K562 (cell line): ENCODE results near the gene NTSR2. TPM values are rescaled to one million over a fixed set of nuclear protein-coding genes. Genes with fewer than 3 reads are reported as not detected.

Experiments
- ATAC-seq: fragments of 200-7000 bp; cut with Tn5 transposase; 3 replicates; pipeline ENCODE4 v1.9.1; 2020; ENCODE audit warnings: moderate library complexity
- BruUV-seq: library from RNA; stranded (reverse); fragments of 400-500 nt; replicated peaks from 2 replicates; lab custom pipeline; 2021; lab: Mats Ljungman, UMichigan
- CTCF ChIA-PET: fragments of 300-600 bp; formaldehyde crosslinking; extraction: SDS; loops from one replicate; lab custom pipeline; 2021; ENCODE audit warnings: low intra/inter-chr PET ratio; lab: Yijun Ruan, JAX
- POLR2A ChIA-PET: fragments of 300-600, 350-650 bp; sonication (Branson Sonifier 250); formaldehyde crosslinking; extraction: SDS; loops from one replicate; lab custom pipeline; 2021; ENCODE audit warnings: antibody characterized with exemption, inconsistent platforms; lab: Yijun Ruan, JAX
- DNase-seq, 4 experiments: peaks; one replicate each; pipeline versions ENCODE4 v3.0.0 to v3.0.0-alpha.2; 2011 to 2018; ENCODE audit warnings: low spot score in 3 of 4, mixed read lengths in 3 of 4; ENCODE audit errors: extremely low read depth in 1 of 4
- FAIRE-seq: peaks from 2 replicates; lab custom pipeline; 2011; peaks lifted over from hg19 to GRCh38; lab: Jason Lieb, UNC
- H2AFZ ChIP-seq: 2 replicates; pipeline ENCODE4 v1.6.0; 2011; ENCODE audit warnings: low read depth, low read length, control low read depth, inconsistent platforms
- H3K27ac ChIP-seq: fragments of 200-600 bp; 3 replicates; pipeline ENCODE4 v1.8.0; 2011; ENCODE audit warnings: low read depth, mild to moderate bottlenecking, control low read depth, inconsistent platforms, low read length, moderate library complexity, mixed read lengths; ENCODE audit errors: extremely low read depth
- H3K27me3 ChIP-seq, 2 experiments: fragments of 300-600 bp in 1 of 2; 2 replicates in 1 of 2; 3 replicates in 1 of 2; pipeline versions ENCODE4 v1.6.0 to v1.8.0; 2011; ENCODE audit warnings: inconsistent platforms in 2 of 2, low read length in 2 of 2, mild to moderate bottlenecking in 1 of 2, mixed read lengths in 1 of 2, moderate library complexity in 1 of 2; ENCODE audit not compliant: control insufficient read depth in 2 of 2, insufficient read depth in 2 of 2
- H3K36me3 ChIP-seq: fragments of 300-600 bp; 3 replicates; pipeline ENCODE4 v1.8.0; 2011; ENCODE audit warnings: mild to moderate bottlenecking, low read length, inconsistent platforms; ENCODE audit not compliant: control insufficient read depth, insufficient read depth
- H3K4me1 ChIP-seq, 2 experiments: fragments of 200-600 bp in 1 of 2; replicated peaks in 1 of 2; 2 replicates in 1 of 2; 3 replicates in 1 of 2; pipeline versions ENCODE4 v1.5.1 to v1.8.0; 2011; ENCODE audit warnings: inconsistent platforms in 2 of 2, low read length in 2 of 2, mild to moderate bottlenecking in 1 of 2, mixed read lengths in 1 of 2, moderate library complexity in 1 of 2; ENCODE audit not compliant: control insufficient read depth in 2 of 2, insufficient read depth in 2 of 2
- H3K4me2 ChIP-seq: 2 replicates; pipeline ENCODE4 v1.6.1; 2011; ENCODE audit warnings: low read length, control low read depth, inconsistent platforms, mixed read lengths; ENCODE audit not compliant: insufficient read depth
- H3K4me3 ChIP-seq: fragments of 200-600 bp; sonication (generic), shearing (Covaris generic); 2 replicates; pipeline ENCODE4 v1.5.1; 2016; ENCODE audit warnings: control low read depth, inconsistent platforms
- H3K79me2 ChIP-seq: fragments of 200-600 bp; 3 replicates; pipeline ENCODE4 v1.8.0; 2011; ENCODE audit warnings: low read length, inconsistent platforms; ENCODE audit not compliant: control insufficient read depth, insufficient read depth
- H3K9ac ChIP-seq, 2 experiments: 2 replicates each; pipeline versions ENCODE4 v1.6.0 to v1.6.1; 2011; ENCODE audit warnings: low read depth in 2 of 2, low read length in 2 of 2, control low read depth in 1 of 2, inconsistent platforms in 1 of 2, mild to moderate bottlenecking in 1 of 2, mixed read lengths in 1 of 2; ENCODE audit not compliant: insufficient read depth in 1 of 2
- H3K9me1 ChIP-seq: one replicate; pipeline ENCODE4 v1.6.0; 2011; ENCODE audit warnings: inconsistent platforms, mild to moderate bottlenecking, low read length, moderate library complexity; ENCODE audit not compliant: control insufficient read depth, insufficient read depth
- H3K9me3 ChIP-seq: replicated peaks from 2 replicates; pipeline ENCODE4 v1.5.1; 2011; ENCODE audit warnings: low read depth, low read length, inconsistent platforms; ENCODE audit not compliant: control insufficient read depth, insufficient read depth
- H4K20me1 ChIP-seq: replicated peaks from 2 replicates; pipeline ENCODE4 v1.6.1; 2011; ENCODE audit warnings: low read length, inconsistent platforms, mixed read lengths; ENCODE audit not compliant: control insufficient read depth, insufficient read depth
- C11orf30 ChIP-seq: fragments of 450-650 bp; IDR thresholded peaks from 2 replicates; pipeline ENCODE4 v1.6.1; 2016; ENCODE audit warnings: low read depth, mild to moderate bottlenecking
- NR2C1 ChIP-seq, 2 experiments: fragments of 450-650 bp; IDR thresholded peaks; 2 replicates each; pipeline ENCODE4 v1.6.1; 2017; ENCODE audit warnings: mild to moderate bottlenecking in 2 of 2, antibody characterized with exemption in 1 of 2, inconsistent platforms in 1 of 2, missing compliant biosample characterization in 1 of 2, missing genetic modification characterization in 1 of 2
- ZNF197 ChIP-seq: fragments of 200-800 bp; sonication (Bioruptor generic); IDR thresholded peaks from 2 replicates; pipeline ENCODE4 v1.6.1; 2016; ENCODE audit warnings: low read depth, missing genetic modification characterization, missing compliant biosample characterization
- WGBS: fragments of 100-300 bp; shearing (Covaris generic); methylation state at CpG from one replicate; pipeline ENCODE4 v1.1.6; 2016; ENCODE audit warnings: low coverage, mixed read lengths; ENCODE audit not compliant: insufficient coverage; ENCODE audit errors: missing lambda C conversion rate; 5-methylcytosine and 5-hydroxymethylcytosine counted together
- in situ Hi-C: fragments of 300-500 bp; cut with MboI; formaldehyde crosslinking; loops from 4 replicates; pipeline ENCODE4 v1.15.0; 2018; ENCODE audit warnings: inconsistent platforms, mixed read lengths
- intact Hi-C: fragments of 100-400 bp; cut with micrococcal nuclease; formaldehyde crosslinking; loops from 2 replicates; pipeline ENCODE4 v1.14.2; 2022
- polyA plus RNA-seq, 8 experiments: library from polyadenylated mRNA; depleted of rRNA in 4 of 8; stranded (reverse) in 5 of 8; unstranded in 3 of 8; fragments of >200 nt; fragmentation: Nextera tagmentation in 2 of 8; fragmentation: Illumina TruSeq in 1 of 8; extraction: Ambion mirVana in 2 of 8; extraction: Trizol in 1 of 8; gene quantifications; 2 replicates each; pipeline versions ENCODE4 v1.2.1 to v1.2.3, GENCODE V29; 2011 to 2014; ENCODE audit warnings: inconsistent platforms in 1 of 8, missing spikeins in 1 of 8
- total RNA-seq, 7 experiments: library from RNA; depleted of rRNA in 6 of 7; stranded (reverse); fragments of >200 nt in 6 of 7; fragmentation: Illumina TruSeq in 2 of 7; extraction: Trizol in 2 of 7; gene quantifications; 2 replicates each; pipeline versions ENCODE4 v1.2.1 to v1.2.3, GENCODE V29; 2011 to 2021; ENCODE audit warnings: low replicate concordance in 1 of 7
- TF ChIP-seq, protein P1 (sequence below): fragments of 250-450 bp; sonication (Bioruptor Pico); IDR thresholded peaks from 2 replicates; pipeline ENCODE4 v1.5.0; 2021
- TF ChIP-seq, protein P2 (sequence below): fragments of 250-450 bp; sonication (Bioruptor Pico); IDR thresholded peaks from 2 replicates; pipeline ENCODE4 v1.6.1; 2021; ENCODE audit warnings: mild to moderate bottlenecking

The NTSR2 gene
- total and polyA plus RNA-seq, 9 of the 15 experiments (the other 6 are each of a cell fraction or from before 2014, with no cell fraction given) = not detected

DNA sequence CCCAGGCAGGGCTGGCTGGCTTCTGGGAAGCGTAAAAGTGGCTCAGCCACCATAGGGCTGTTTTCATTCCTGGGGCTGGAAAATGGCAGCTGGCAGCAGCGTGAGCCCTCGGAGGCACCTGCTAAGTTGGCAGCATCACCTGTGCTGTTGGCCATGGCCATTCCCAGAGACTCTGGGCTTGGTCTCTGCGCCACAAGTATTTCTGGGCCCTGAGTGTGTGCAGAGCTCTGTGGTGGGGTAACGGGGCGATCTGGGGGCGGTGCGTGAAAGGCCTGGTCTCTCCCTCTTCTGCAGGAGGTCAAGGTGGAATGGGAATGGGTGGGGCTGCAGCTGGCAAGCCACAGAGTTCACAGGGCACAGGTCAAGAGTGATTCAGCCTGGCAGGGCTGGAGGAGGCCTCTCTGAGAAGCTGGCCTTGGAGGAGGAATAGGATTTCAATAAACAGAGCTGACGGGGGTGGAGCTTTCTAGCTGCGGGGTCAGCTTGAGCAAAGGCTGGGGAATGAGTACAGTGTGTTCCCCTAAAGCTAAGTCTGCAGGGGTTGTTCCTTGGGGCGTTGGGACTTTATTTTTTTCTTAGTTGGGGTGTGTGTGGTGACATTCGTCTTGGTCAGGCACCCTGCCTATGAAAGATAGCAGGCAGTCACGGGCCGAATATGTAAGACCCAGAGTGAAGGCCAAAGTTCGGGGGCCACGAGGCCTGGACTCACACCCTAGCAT is 10.3 kb upstream of the NTSR2 start:
- 10% methylated on average over 16 of the region's 16 CpGs for WGBS
- POLR2A ChIA-PET = interaction anchor here (0.7 kb wide), 1 partner anchor 95 kb away, joined by 3 read pairs; no protein-coding TSS in a partner anchor
- intact Hi-C loops = loop anchor here (5.0 kb wide), 3 partner anchors 203 to 848 kb away; a partner anchor contains a TSS

DNA sequence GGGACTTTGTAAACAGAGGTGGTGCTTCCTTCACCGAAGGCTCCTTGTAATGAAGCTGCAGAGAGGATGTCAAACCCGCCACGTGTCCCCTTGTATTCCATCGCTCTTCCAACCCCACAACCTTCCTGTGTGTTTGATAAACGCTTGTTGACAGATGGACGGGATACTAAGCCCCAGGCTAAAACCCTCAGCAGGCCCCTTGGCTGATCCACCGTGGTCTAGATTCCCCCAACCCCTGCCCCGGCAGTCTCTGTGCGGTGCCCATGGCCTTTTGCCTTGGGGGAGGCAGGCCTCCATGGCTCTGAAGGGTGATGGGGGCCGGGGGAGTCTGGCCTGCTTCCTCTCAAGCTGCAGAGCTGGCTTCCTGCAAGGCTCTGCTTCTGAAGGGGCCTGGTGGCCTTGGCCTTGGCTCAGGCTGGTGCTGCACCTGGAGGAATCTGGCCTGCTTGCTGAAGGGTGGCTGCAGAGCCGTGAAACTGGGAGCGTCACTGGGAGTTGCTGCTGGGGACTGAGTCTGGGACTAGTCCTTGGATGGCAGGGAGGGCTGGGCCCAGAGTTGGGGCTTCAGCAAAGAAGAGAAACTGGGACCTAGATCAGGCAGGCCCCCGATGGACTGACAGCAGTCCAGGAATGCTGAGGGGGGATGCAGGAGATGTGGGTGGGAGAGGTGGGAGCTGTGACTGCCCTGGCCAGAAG is 9.6 kb upstream of the NTSR2 start:
- in situ Hi-C loops (no loop called here), intact Hi-C loops (loop anchor here (5.0 kb wide), 3 partner anchors 202 to 847 kb away; a partner anchor contains a TSS)
- peaks cover 17% of the 10 kb centered on the region for H4K20me1 ChIP-seq
- no peak overlapping the region for H3K27ac ChIP-seq
- BruUV-seq = no TSS peak
- POLR2A ChIA-PET = no interaction called here
- TF ChIP-seq, protein P1, sequence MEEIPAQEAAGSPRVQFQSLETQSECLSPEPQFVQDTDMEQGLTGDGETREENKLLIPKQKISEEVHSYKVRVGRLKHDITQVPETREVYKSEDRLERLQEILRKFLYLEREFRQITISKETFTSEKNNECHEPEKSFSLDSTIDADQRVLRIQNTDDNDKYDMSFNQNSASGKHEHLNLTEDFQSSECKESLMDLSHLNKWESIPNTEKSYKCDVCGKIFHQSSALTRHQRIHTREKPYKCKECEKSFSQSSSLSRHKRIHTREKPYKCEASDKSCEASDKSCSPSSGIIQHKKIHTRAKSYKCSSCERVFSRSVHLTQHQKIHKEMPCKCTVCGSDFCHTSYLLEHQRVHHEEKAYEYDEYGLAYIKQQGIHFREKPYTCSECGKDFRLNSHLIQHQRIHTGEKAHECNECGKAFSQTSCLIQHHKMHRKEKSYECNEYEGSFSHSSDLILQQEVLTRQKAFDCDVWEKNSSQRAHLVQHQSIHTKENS (CRISPR knock-in tag) = no peak
- no peak for TF ChIP-seq C11orf30
- TF ChIP-seq, protein P2, sequence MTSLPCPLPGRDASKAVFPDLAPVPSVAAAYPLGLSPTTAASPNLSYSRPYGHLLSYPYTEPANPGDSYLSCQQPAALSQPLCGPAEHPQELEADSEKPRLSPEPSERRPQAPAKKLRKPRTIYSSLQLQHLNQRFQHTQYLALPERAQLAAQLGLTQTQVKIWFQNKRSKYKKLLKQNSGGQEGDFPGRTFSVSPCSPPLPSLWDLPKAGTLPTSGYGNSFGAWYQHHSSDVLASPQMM (CRISPR knock-in tag) = no peak
- DNase-seq (no peak), FAIRE-seq (no peak), ATAC-seq (no peak)
- H3K79me2 ChIP-seq = no peaks in the 10 kb centered on the region
- H3K9me1 ChIP-seq = no peaks in the 10 kb centered on the region
- H3K27me3 ChIP-seq = peaks cover 30 to 80% of the 10 kb centered on the region in 2 experiments
- no peaks in the 10 kb centered on the region for H3K36me3 ChIP-seq
- H3K4me2 ChIP-seq = no peak overlapping the region
- H3K4me1 ChIP-seq = peaks cover 0 to 7% of the 10 kb centered on the region in 2 experiments; a peak in 2 of 5 replicates
- H3K9me3 ChIP-seq = no peaks in the 10 kb centered on the region
- WGBS = 7% methylated on average over 13 of the region's 13 CpGs
- CTCF ChIA-PET = no interaction called here
- H3K9ac ChIP-seq = peak overlapping the region in 1 of 2 experiments; percentile 7; a peak in 1 of 4 replicates
- no peak overlapping the region for H3K4me3 ChIP-seq
- H2AFZ ChIP-seq = no peak overlapping the region

More for the DNA sequence above, 10.3 kb upstream of the NTSR2 start:
- peak overlapping the region in 1 of 2 experiments; percentile 7; a peak in 1 of 4 replicates for H3K9ac ChIP-seq
- DNase-seq (no peak), FAIRE-seq (no peak), ATAC-seq (no peak)
- in situ Hi-C loops = no loop called here
- BruUV-seq = no TSS peak
- H3K4me2 ChIP-seq = no peak overlapping the region
- peaks cover 26 to 80% of the 10 kb centered on the region in 2 experiments; a peak in 4 of 5 replicates for H3K27me3 ChIP-seq
- H3K9me3 ChIP-seq = no peaks in the 10 kb centered on the region
- no peak for TF ChIP-seq NR2C1 (IDR thresholded peaks at IDR 0.05)
- TF ChIP-seq NR2C1 (tag; IDR thresholded peaks at IDR 0.05) = 0 out of 2 replicates have a peak, but pooled peaks have one; percentile 28
- TF ChIP-seq ZNF197 = no peak
- peaks cover 17% of the 10 kb centered on the region for H4K20me1 ChIP-seq
- no peak overlapping the region for H3K4me3 ChIP-seq
- CTCF ChIA-PET = no interaction called here
- H3K9me1 ChIP-seq = no peaks in the 10 kb centered on the region
- H3K36me3 ChIP-seq = no peaks in the 10 kb centered on the region
- H2AFZ ChIP-seq = no peak overlapping the region
- peaks cover 0 to 7% of the 10 kb centered on the region in 2 experiments; a peak in 2 of 5 replicates for H3K4me1 ChIP-seq
- H3K27ac ChIP-seq = no peak overlapping the region
- H3K79me2 ChIP-seq = no peaks in the 10 kb centered on the region
